Jurkat, Clone E6-1 (cell line): ENCODE measurements around the gene IFT88.
"Not testable (repeated sequence)": the region's sequence is repeated elsewhere in the genome, so short reads cannot be mapped to it uniquely, and the experiment has no call there.

Experiments used
- DNase-seq: peaks from one replicate; pipeline ENCODE4 v3.0.0-alpha.2; 2011; ENCODE audit warnings: low read depth, low spot score
- H3K4me3 ChIP-seq: 2 replicates; pipeline ENCODE4 v1.5.1; 2011; ENCODE audit warnings: mild to moderate bottlenecking, low read length, control low read depth, moderate library complexity

IFT88 gene

DNA sequence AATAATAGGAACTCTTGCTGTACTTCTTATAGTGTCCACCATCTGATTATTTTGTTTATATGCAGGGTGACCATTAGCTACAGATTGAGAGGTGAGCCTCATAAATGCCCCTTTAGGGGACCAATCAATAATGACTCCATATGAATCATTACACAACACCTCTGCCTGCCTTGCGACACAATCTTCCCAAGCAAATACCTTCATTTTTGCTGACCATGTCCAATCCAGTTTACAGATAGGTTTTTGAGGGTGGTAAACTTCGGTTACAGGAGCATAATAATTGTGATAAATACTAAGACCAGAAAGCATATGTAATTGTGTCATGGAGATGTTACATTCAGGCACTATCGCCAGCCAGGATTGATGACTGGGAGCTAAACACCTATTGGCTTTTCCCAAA is 112.9 kb downstream of the IFT88 start:
- DNase-seq: no peak
- H3K4me3 ChIP-seq: no peak overlapping the region

GRCh38 chr13:20680416-20681080 is 113.6 kb downstream of the IFT88 start:
- DNase-seq: no peak
- H3K4me3 ChIP-seq: no peak overlapping the region

- DNase-seq: not testable (repeated sequence)
These were observed 114.5 kb downstream of the IFT88 start for GRCh38 chr13:20681481-20681880.

DNA sequence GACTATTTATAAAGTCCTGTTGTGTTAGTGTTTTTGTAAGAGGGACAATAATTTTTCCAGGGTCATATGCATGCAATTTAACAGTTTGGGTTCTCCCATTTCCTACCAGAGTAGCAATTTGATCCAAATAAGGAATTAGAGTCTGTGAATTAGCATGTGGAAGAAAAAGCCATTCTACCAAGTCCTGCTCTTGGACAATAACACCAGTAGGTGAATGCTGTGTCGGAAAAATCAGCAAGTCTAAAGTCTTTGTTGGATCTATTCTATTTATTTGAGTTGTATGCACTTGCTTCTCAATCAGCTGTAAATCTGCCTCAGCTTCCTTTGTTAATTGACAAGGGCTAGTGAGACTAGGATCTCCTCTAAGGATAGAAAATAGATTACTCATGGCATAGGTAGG is 115.1 kb downstream of the IFT88 start:
- DNase-seq: no peak
- H3K4me3 ChIP-seq: no peak overlapping the region

More at GRCh38 chr13:20681481-20681880, 114.5 kb downstream of the IFT88 start:
- H3K4me3 ChIP-seq: not testable (repeated sequence)

DNA sequence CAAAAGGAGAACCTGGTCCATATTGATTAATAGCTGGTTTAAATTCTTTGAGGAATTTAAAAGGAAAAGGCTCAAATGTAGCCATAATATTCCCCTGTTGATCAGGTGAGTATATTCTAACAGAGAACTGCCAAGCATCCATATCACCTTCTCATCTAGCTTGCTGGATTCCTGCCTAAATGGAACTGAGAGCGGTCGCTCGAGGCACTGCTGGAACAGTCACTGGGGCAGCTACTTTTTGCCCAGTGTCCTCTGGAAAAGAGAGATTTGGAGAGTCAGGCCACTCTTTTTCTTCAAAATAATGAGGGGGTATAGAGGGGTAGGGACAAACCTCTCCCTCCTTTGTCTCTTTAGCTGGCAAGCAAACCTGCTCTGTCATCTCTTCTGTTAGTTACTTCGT is 117.1 kb downstream of the IFT88 start:
- no peak overlapping the region for H3K4me3 ChIP-seq
- no peak for DNase-seq

DNA sequence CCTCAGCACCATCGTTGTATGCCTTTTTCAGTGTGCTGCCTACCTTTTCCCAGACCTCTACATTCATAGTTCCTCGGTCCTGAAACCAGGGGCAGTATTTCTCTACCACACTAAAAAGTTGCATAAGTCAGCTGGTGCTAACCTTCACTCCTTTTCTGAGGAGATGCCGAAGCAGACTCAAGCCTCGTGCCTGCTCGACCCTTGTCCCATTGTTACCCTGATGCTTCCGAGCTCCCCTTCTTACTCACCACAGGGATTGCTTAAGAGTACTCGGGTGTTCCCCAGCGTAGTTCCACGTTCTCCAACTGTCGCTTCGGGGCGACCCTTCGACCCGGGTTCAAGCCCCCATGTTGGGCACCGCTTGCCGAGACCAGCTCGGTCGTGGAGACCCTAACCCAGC is 117.6 kb downstream of the IFT88 start:
- no peak for DNase-seq
- no peak overlapping the region for H3K4me3 ChIP-seq

DNA sequence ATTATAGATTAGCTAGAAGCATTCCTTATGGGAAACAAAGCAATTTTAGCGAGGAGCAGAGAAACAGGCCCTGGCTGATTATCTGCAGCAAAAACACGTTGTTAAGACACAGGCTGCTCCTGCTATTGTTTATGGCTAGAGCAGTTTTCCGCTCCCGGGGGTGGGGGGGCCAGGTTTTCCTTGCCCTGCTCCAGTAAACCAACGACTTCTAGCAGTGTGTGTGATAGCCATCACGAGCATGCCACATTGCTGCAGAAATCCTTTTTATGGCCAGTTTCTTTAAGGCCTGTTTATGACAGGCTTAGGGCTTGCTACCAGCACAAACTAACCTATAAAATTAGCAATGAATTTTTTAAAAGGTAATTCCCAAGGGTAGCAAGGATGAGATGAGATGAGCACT is 118.1 kb downstream of the IFT88 start:
- DNase-seq: no peak
- no peak overlapping the region for H3K4me3 ChIP-seq

DNA sequence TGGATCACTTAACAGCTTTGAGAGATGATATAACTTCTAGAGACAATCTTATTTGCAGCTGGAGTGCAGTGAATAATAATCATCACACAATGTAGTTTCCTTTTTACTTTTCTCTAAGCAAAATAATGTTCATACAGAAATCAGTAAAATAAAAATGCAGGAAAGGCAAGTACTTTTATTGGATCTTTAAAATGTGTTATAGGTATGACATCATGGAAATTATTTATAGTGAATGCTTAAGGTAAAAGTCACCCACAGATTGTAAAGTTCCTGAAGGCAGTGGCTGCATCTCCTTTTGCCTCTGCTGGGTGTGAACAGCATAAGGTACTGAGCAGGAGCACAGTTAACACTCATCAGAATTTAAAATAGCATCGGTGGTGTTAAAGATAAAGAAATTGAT is 119.2 kb downstream of the IFT88 start:
- no peak for DNase-seq
- H3K4me3 ChIP-seq: no peak overlapping the region

DNA sequence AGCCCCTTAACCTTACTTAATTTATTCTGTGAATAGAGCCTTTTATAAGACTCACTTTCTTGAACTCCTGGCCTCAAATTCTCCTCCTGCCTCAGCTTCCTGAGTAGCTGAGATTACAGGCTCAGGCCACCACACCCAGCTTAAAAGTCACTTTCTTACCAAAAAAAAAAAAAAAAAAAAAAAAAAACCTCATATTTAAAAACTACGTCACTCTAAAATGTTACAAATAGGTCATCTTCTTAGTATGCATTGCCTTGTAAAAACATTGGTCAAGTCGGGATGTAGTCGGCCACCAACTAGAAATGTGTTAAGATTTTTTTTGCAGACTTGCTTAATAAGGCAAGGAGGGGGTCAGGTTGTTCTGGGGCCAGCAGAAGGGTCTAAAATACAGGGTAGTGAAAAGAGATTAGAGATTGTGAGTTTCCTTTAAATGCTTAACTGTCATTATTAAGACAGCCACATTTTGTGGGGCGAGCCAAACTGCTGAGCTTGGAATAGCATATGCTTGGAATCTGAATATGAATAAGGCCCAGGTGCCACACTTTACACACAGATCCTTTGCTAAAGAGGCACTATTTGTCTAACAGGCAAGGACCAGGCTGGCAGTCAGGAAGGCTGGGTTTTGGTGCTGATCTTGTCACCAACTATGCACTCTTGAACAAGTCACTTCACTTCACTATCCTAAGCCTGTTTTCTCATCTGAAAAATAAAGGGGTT is 120.1 kb downstream of the IFT88 start:
- DNase-seq: no peak
- no peak overlapping the region for H3K4me3 ChIP-seq

- H3K4me3 ChIP-seq: no peak overlapping the region
- no peak for DNase-seq
These were observed 122.3 kb downstream of the IFT88 start for GRCh38 chr13:20689291-20689690.

- no peak for DNase-seq
- no peak overlapping the region for H3K4me3 ChIP-seq
These were observed 124.7 kb downstream of the IFT88 start for GRCh38 chr13:20691616-20692015.

DNA sequence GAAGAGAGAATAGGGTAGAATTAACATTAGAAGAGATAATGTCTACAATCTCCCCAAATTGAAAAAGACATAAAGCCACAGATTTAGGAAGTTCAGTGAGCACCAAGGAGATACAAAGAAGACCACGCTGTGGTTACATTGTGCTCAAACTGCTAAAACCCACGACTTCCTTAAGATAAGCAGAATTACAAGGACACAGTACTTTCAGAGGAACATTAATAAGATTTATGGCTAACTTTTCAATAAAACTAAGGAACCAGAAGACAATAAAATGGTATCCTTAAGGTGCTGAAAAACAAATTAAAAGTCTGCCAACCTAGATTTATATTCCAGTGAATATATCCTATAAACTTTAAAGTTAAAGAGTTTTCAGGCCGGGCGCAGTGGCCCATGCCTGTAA is 129.1 kb downstream of the IFT88 start:
- DNase-seq: no peak
- no peak overlapping the region for H3K4me3 ChIP-seq

GRCh38 chr13:20699715-20700114 is 132.8 kb downstream of the IFT88 start:
- DNase-seq: no peak
- H3K4me3 ChIP-seq: no peak overlapping the region

- H3K4me3 ChIP-seq: no peak overlapping the region
- DNase-seq: no peak
These were observed 133.3 kb downstream of the IFT88 start for GRCh38 chr13:20700288-20700687.

GRCh38 chr13:20701461-20701860 is 134.5 kb downstream of the IFT88 start:
- no peak overlapping the region for H3K4me3 ChIP-seq
- no peak for DNase-seq

GRCh38 chr13:20702530-20702914 is 135.6 kb downstream of the IFT88 start:
- H3K4me3 ChIP-seq: peak overlapping the region; percentile 64
- DNase-seq: no peak

GRCh38 chr13:20702915-20703779 is 136.2 kb downstream of the IFT88 start, which contains the start of gene IL17D:
IL17D (plus strand) TSS chr13:20703699; CDS start chr13:20704002, 303 bp downstream.
- DNase-seq: no peak
- peak within 1 kb of the TSS; percentile 64 for H3K4me3 ChIP-seq

DNA sequence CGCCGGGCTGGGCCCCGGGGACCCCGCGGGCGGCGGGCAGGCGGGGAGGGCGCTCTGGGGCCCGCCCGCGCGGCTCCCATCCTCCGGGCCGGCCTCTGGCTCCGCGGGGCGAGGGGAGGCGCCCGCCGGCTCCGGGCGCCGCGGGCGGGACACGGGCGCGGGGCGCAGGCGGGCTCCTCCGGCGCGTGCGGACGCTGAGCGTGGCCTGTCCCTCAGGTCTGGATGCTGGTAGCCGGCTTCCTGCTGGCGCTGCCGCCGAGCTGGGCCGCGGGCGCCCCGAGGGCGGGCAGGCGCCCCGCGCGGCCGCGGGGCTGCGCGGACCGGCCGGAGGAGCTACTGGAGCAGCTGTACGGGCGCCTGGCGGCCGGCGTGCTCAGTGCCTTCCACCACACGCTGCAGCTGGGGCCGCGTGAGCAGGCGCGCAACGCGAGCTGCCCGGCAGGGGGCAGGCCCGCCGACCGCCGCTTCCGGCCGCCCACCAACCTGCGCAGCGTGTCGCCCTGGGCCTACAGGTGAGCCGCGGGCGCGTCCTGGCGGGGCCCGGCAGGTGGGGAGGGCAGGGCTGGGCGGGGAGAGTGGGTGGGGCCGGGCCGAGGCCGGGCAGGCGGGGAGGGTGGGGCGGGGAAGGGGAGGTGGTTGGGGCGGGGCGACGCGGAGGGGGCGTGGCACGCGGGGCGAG is 137.0 kb downstream of the IFT88 start:
- H3K4me3 ChIP-seq: peak overlapping the region; percentile 64
- peak; percentile 69 for DNase-seq

GRCh38 chr13:20704459-20705069 is 137.6 kb downstream of the IFT88 start:
- peak overlapping the region; percentile 15 for H3K4me3 ChIP-seq
- no peak for DNase-seq
